Karpas-422 (cell line): Measurements from ENCODE around the gene ADORA3. TPM values are rescaled to one million over a fixed set of nuclear protein-coding genes. Genes with fewer than 3 reads are reported as not detected.

Source experiments
- DNase-seq: peaks from one replicate; pipeline ENCODE4 v3.0.0-alpha.2; 2015
- H2AFZ ChIP-seq: fragments of 200-600 bp; sonication (generic); 2 replicates; pipeline ENCODE4 v1.6.1; 2014; ENCODE audit warnings: antibody characterized with exemption, low read length, mixed read lengths
- H3K27ac ChIP-seq: fragments of 200-600 bp; sonication (generic); 2 replicates; pipeline ENCODE4 v1.5.1; 2014; ENCODE audit warnings: mild to moderate bottlenecking, low read length, moderate library complexity
- H3K27me3 ChIP-seq: fragments of 200-600 bp; sonication (generic); 2 replicates; pipeline ENCODE4 v1.6.1; 2014; ENCODE audit warnings: low read length, mixed read lengths
- H3K36me3 ChIP-seq: fragments of 200-600 bp; sonication (generic); 2 replicates; pipeline ENCODE4 v1.6.1; 2014; ENCODE audit warnings: low read length, mixed read lengths; ENCODE audit not compliant: insufficient read depth
- H3K4me1 ChIP-seq: fragments of 200-600 bp; sonication (generic); 2 replicates; pipeline ENCODE4 v1.6.1; 2014; ENCODE audit warnings: mild to moderate bottlenecking, low read length, mixed read lengths
- H3K4me2 ChIP-seq: fragments of 200-600 bp; sonication (generic); 2 replicates; pipeline ENCODE4 v1.6.1; 2014; ENCODE audit warnings: low read length, low read depth, mild to moderate bottlenecking; ENCODE audit not compliant: poor library complexity, severe bottlenecking
- H3K4me3 ChIP-seq: fragments of 200-600 bp; sonication (generic); 2 replicates; pipeline ENCODE4 v1.5.1; 2014; ENCODE audit warnings: mild to moderate bottlenecking, antibody characterized with exemption, low read length, mixed read lengths
- H3K79me2 ChIP-seq: fragments of 200-600 bp; sonication (generic); 2 replicates; pipeline ENCODE4 v1.6.1; 2014; ENCODE audit warnings: mild to moderate bottlenecking, low read length, mixed read lengths
- H3K9ac ChIP-seq: fragments of 200-600 bp; sonication (generic); 2 replicates; pipeline ENCODE4 v1.6.0; 2014; ENCODE audit warnings: low read length
- H3K9me2 ChIP-seq: fragments of 200-600 bp; sonication (generic), shearing (Covaris generic); replicated peaks from 2 replicates; pipeline ENCODE4 v1.6.0; 2014; ENCODE audit warnings: mild to moderate bottlenecking, low read length, moderate library complexity; ENCODE audit not compliant: insufficient read depth
- H3K9me3 ChIP-seq: fragments of 300-700, 200-600 bp; sonication (generic); 2 replicates; pipeline ENCODE4 v1.6.1; 2014; ENCODE audit warnings: low read length, mixed read lengths
- H4K20me1 ChIP-seq: fragments of 200-600 bp; sonication (generic); 2 replicates; pipeline ENCODE4 v1.6.1; 2014; ENCODE audit warnings: mild to moderate bottlenecking, antibody characterized with exemption, low read length, low read depth; ENCODE audit not compliant: insufficient read depth
- small RNA-seq: library from RNA; depleted of rRNA; stranded (forward); fragments of <200 nt; gene quantifications from one replicate; pipeline ENCODE3, GENCODE V24; 2014
- total RNA-seq: library from RNA; depleted of rRNA; stranded (reverse); fragments of >200 nt; shearing (Covaris generic); gene quantifications from 2 replicates; pipeline ENCODE4 v1.2.3, GENCODE V29; 2014; ENCODE audit warnings: low replicate concordance; rRNA removed

ADORA3 gene
- total RNA-seq, 1 experiment from 2014 or later, result not detected

DNA sequence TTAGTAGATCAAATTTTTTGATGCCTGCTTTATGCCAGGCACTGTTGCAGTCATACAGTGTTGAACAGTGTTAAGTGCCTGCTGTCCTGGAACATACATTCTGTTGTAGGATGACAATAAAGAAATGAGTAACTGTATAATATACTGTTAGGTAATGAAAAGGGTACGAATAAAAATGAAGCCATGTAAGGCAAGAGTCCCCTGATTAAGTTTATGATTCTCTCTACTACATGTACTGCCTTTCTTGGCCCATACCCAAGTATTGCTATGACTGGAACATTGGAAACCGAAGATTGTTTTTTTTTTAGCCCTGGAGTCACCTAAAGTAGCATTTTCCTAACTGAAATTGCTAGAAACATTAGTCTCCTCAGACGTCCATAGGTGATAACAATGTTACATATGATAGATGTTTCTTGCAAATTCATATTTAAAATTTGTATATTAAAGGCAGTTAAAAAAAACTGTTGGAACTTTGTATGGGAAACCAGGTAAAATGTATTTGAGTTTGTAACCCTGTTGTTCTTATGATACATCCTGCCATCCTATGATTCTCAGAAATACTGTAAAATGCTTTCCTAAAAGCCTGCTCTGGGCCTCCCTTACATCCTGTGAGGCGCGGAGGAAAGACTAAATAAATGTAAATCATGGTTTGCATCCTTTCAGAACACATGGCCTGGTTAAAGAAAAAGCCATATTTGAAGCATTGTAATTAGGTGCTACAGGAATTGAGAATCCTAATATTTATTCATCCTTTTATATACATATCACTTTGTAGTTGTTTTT, 48.4 kb downstream of the ADORA3 start:
- H3K4me1 ChIP-seq, result peaks cover 22% of the 10 kb centered on the region
- DNase-seq, result no peak
- H4K20me1 ChIP-seq, result 0 out of 2 replicates have a peak, but pooled peaks cover 9% of the 10 kb centered on the region
- no peak overlapping the region for H2AFZ ChIP-seq
- no peak overlapping the region for H3K27ac ChIP-seq
- H3K9me2 ChIP-seq, result 0 out of 2 replicates have a peak, but pooled peaks cover 5% of the 10 kb centered on the region
- H3K27me3 ChIP-seq, result no peaks in the 10 kb centered on the region
- peaks cover 76% of the 10 kb centered on the region for H3K79me2 ChIP-seq
- H3K4me3 ChIP-seq, result no peak overlapping the region
- no peak overlapping the region for H3K4me2 ChIP-seq
- H3K36me3 ChIP-seq, result peaks cover 80% of the 10 kb centered on the region
- no peaks in the 10 kb centered on the region for H3K9me3 ChIP-seq
- no peak overlapping the region for H3K9ac ChIP-seq

- peaks cover 22% of the 10 kb centered on the region for H3K4me1 ChIP-seq
- 0 out of 2 replicates have a peak, but pooled peaks cover 9% of the 10 kb centered on the region for H4K20me1 ChIP-seq
- no peaks in the 10 kb centered on the region for H3K9me3 ChIP-seq
- H3K9ac ChIP-seq, result no peak overlapping the region
- no peak overlapping the region for H3K4me2 ChIP-seq
- no peaks in the 10 kb centered on the region for H3K27me3 ChIP-seq
- no peak overlapping the region for H2AFZ ChIP-seq
- no peak for DNase-seq
- 0 out of 2 replicates have a peak, but pooled peaks cover 5% of the 10 kb centered on the region for H3K9me2 ChIP-seq
- no peak overlapping the region for H3K4me3 ChIP-seq
- H3K36me3 ChIP-seq, result peaks cover 71% of the 10 kb centered on the region
- H3K79me2 ChIP-seq, result peaks cover 84% of the 10 kb centered on the region
- no peak overlapping the region for H3K27ac ChIP-seq
These were observed 49.7 kb downstream of the ADORA3 start for GRCh38 chr1:111453706-111454105.

- no peak overlapping the region for H3K4me2 ChIP-seq
- no peaks in the 10 kb centered on the region for H3K27me3 ChIP-seq
- no peak overlapping the region for H2AFZ ChIP-seq
- H3K79me2 ChIP-seq, result peaks cover 92% of the 10 kb centered on the region
- no peaks in the 10 kb centered on the region for H3K9me3 ChIP-seq
- 0 out of 2 replicates have a peak, but pooled peaks cover 15% of the 10 kb centered on the region for H4K20me1 ChIP-seq
- H3K4me3 ChIP-seq, result no peak overlapping the region
- H3K27ac ChIP-seq, result no peak overlapping the region
- peaks cover 27% of the 10 kb centered on the region for H3K4me1 ChIP-seq
- 0 out of 2 replicates have a peak, but pooled peaks cover 5% of the 10 kb centered on the region for H3K9me2 ChIP-seq
- no peak overlapping the region for H3K9ac ChIP-seq
- peaks cover 60% of the 10 kb centered on the region for H3K36me3 ChIP-seq
- DNase-seq, result no peak
These were observed 50.9 kb downstream of the ADORA3 start for GRCh38 chr1:111452581-111452980.

GRCh38 chr1:111450185-111450584, 53.2 kb downstream of the ADORA3 start:
- Histone ChIP-seq H3K9me3 (no peaks in the 10 kb centered on the region), H3K9ac (peak overlapping the region; percentile 94), H4K20me1 (0 out of 2 replicates have a peak, but pooled peaks cover 20% of the 10 kb centered on the region), H3K4me1 (peaks cover 33% of the 10 kb centered on the region), H3K9me2 (0 out of 2 replicates have a peak, but pooled peaks cover 5% of the 10 kb centered on the region), H3K79me2 (peaks cover 97% of the 10 kb centered on the region), H3K27me3 (no peaks in the 10 kb centered on the region), H3K4me2 (peak overlapping the region; percentile 77), H3K4me3 (peak overlapping the region; percentile 95), H3K27ac (peak overlapping the region; percentile 55; the same call in 1 of the 2 replicates), H2AFZ (no peak overlapping the region), H3K36me3 (peaks cover 55% of the 10 kb centered on the region)
- no peak for DNase-seq

GRCh38 chr1:111449703-111450017, 53.8 kb downstream of the ADORA3 start:
- peaks cover 33% of the 10 kb centered on the region for H3K4me1 ChIP-seq
- H3K36me3 ChIP-seq, result peaks cover 56% of the 10 kb centered on the region
- 0 out of 2 replicates have a peak, but pooled peaks cover 5% of the 10 kb centered on the region for H3K9me2 ChIP-seq
- peak overlapping the region; percentile 55; the same call in 1 of the 2 replicates for H2AFZ ChIP-seq
- peak overlapping the region; percentile 55 for H3K27ac ChIP-seq
- H3K9me3 ChIP-seq, result no peaks in the 10 kb centered on the region
- H3K4me3 ChIP-seq, result peak overlapping the region; percentile 95
- peak overlapping the region; percentile 77 for H3K4me2 ChIP-seq
- H4K20me1 ChIP-seq, result 0 out of 2 replicates have a peak, but pooled peaks cover 20% of the 10 kb centered on the region
- DNase-seq, result no peak
- no peaks in the 10 kb centered on the region for H3K27me3 ChIP-seq
- H3K9ac ChIP-seq, result peak overlapping the region; percentile 94
- peaks cover 94% of the 10 kb centered on the region for H3K79me2 ChIP-seq

Small RNA genes lying within 50 kb of the gene (small RNA-seq; reads per million reads assigned to genes)
- not detected for gene RNU6-792P

Other genes with a start within 250 kb of the ADORA3 start
- gene CHIA, start 212.8 kb downstream of the ADORA3 start, total RNA-seq, result not detected in 2 replicates
- 0.90 and 1.3 TPM in 2 replicates for gene OVGP1, start 75.9 kb downstream of the ADORA3 start, total RNA-seq
- 58.0 and 59.7 TPM in 2 replicates for gene WDR77, start 54.4 kb downstream of the ADORA3 start, total RNA-seq
- gene ATP5PB, start 54.2 kb downstream of the ADORA3 start, total RNA-seq, result 362 and 590 TPM in 2 replicates
- 0.29 and 0.48 TPM in 2 replicates for gene C1orf162, start 29.6 kb downstream of the ADORA3 start, total RNA-seq
- gene TMIGD3, start within 50 bp of the ADORA3 start, total RNA-seq, result not detected in 2 replicates
- 12.0 and 55.3 TPM in 2 replicates for gene RAP1A, start 116.2 kb upstream of the ADORA3 start, total RNA-seq
- gene INKA2, start 235.8 kb upstream of the ADORA3 start, total RNA-seq, result 1.1 and 1.6 TPM in 2 replicates